ENCODE measurements around the gene PRKG1.

DNA sequence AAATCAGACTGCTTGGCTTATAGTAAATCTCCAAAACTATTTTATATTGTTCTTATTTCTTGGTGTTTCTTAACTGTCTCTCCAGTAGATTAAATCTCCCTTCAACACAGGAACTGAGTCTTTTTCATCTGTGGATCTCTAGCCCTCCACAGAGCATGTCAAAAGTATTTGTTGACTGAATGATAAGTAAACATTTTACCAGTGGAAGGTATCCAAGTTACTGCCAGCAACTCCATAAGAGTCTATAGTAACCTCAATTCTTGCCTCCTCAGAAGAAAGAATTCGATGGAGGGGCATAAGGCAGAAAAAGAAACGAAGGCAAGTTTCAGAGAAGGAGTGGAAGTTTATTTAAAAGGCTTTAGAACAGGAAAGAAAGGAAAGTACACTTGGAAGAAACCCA, 945.9 kb downstream of the PRKG1 start:
- TF ChIP-seq, protein P1, sequence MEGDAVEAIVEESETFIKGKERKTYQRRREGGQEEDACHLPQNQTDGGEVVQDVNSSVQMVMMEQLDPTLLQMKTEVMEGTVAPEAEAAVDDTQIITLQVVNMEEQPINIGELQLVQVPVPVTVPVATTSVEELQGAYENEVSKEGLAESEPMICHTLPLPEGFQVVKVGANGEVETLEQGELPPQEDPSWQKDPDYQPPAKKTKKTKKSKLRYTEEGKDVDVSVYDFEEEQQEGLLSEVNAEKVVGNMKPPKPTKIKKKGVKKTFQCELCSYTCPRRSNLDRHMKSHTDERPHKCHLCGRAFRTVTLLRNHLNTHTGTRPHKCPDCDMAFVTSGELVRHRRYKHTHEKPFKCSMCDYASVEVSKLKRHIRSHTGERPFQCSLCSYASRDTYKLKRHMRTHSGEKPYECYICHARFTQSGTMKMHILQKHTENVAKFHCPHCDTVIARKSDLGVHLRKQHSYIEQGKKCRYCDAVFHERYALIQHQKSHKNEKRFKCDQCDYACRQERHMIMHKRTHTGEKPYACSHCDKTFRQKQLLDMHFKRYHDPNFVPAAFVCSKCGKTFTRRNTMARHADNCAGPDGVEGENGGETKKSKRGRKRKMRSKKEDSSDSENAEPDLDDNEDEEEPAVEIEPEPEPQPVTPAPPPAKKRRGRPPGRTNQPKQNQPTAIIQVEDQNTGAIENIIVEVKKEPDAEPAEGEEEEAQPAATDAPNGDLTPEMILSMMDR (IDR thresholded peaks at IDR 0.05) = no peak
- no peak for TF ChIP-seq POLR2A (IDR thresholded peaks at IDR 0.05)
